Thyroid gland (tissue), 4 donors: Measurements from ENCODE around the gene TCF19.

Experiments
- CTCF ChIP-seq, 6 experiments: fragments of 200-600 bp in 3 of 6; fragments of 450-650 bp in 3 of 6; sonication (generic) in 3 of 6; IDR thresholded peaks; one replicate each; pipeline ENCODE4 v1.5.1; 2016 to 2019; ENCODE audit warnings: antibody characterized with exemption in 6 of 6, mild to moderate bottlenecking in 2 of 6, inconsistent platforms in 1 of 6, moderate library complexity in 1 of 6
- POLR2A ChIP-seq, 2 donors: fragments of 450-650 bp; IDR thresholded peaks; one replicate each; pipeline ENCODE4 v1.6.1; 2017; ENCODE audit warnings: antibody characterized with exemption in 2 of 2, mild to moderate bottlenecking in 2 of 2, moderate library complexity in 1 of 2

- no peak for TF ChIP-seq POLR2A (IDR thresholded peaks at IDR 0.05)
- TF ChIP-seq CTCF (IDR thresholded peaks at IDR 0.05), result no peak
Measured at GRCh38 chr6:31178143-31179041, 20.0 kb downstream of the TCF19 start.
